HG03025 (cell line): ENCODE data around the gene ANO7.

Source experiments
- ATAC-seq: cut with Tn5 transposase; IDR thresholded peaks from one replicate; pipeline ENCODE4 v1.9.1; 2021; ENCODE audit warnings: mild to moderate bottlenecking, moderate library complexity; ENCODE audit not compliant: unreplicated experiment, low FRiP score

The ANO7 gene

GRCh38 chr2:241157841-241158545 lies 30.5 kb upstream of the ANO7 start:
- ATAC-seq = no peak

GRCh38 chr2:241158546-241158900 lies 30.0 kb upstream of the ANO7 start:
- no peak for ATAC-seq

DNA sequence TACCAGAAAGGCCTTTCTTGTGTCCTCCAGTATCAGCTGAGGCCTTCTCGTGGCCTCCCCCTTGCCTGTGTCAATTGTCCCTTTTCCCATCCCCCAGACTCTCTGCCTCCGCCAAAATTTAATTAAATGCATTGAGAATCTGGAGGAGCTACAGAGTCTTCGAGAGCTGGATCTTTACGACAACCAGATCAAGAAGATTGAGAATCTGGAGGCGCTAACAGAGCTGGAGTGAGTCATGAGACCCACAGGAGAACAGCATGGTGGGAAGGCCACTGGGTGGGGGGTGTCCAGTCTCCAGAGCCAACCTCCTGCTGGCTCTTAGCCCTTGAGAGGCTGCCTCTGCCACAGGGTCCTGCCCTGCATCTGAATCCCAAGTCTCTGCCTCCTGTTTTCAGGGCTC lies 29.4 kb upstream of the ANO7 start:
- no peak for ATAC-seq

GRCh38 chr2:241160318-241160717 lies 28.2 kb upstream of the ANO7 start:
- ATAC-seq = no peak

DNA sequence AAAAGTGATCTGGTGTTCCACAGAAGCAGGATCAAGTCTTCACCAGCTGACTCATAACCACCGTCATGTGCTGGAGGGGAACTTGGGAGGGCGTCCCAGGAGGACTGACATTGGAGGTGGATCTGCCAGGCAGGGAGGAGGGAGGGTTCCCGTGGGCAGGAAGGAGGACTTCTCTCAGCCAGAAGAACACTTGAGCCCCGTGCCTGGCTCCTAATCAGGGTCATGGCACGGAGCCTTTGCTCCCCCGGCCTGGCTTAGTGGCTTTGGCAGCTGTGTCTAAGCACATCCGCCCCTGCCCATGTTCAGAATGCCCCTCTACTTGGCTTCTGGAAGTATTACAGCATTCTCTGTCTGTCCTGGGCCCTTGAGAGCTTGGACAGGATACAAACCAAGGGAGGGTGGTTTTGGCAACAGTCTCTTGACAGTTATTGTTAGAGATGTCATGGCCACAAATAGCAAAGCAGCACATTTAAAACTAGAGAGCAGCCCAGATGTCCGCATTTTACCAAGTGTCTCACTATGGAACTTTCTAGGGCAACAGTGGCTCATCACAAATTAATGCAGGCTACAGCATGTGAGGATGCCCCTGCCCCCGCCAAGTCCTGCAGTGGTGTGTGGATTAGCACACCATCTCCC lies 26.7 kb upstream of the ANO7 start:
- no peak for ATAC-seq

DNA sequence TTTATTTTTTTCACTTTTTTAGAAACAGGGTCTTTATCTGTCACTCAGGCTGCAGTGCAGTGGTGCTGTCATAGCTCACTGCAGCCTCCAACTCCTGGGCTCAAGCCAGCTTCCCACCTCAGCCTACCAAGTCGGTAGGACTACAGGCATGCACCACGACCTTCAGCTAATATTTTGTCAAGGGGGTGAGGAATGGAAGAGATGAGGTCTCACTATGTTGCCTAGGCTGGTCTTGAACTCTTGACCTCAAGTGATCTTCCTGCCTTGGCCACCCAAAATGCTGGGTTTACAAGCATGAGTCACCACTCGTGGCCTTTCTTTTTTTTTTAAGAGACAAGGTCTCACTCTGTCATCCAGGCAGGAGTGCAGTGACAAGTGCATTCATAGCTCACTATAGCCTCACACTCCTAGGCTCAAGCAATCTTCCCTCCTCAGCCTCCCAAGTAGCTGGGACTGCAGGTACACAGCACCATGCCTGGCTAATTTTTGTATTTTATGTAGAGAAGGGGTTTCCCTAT lies 24.8 kb upstream of the ANO7 start:
- ATAC-seq = no peak

DNA sequence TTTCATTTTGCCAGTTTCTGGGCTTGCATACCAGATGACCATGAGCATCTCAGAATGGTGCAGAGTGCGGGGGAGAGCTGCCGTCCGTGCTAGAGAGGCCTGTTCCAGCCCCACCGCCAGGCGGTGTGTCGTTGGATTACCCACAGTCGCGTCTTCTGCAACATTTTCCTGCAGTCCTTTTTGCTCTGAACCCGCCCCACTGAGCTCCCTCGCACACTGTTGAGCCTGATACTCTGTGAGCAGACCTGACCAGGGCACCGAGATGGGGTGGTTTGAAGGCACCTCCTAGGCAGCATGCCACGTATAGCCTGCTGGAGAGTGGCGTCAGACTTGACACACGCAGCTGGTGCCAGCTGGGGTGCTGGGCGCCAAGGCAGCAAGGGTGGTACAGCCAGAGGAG lies 20.1 kb upstream of the ANO7 start:
- no peak for ATAC-seq

DNA sequence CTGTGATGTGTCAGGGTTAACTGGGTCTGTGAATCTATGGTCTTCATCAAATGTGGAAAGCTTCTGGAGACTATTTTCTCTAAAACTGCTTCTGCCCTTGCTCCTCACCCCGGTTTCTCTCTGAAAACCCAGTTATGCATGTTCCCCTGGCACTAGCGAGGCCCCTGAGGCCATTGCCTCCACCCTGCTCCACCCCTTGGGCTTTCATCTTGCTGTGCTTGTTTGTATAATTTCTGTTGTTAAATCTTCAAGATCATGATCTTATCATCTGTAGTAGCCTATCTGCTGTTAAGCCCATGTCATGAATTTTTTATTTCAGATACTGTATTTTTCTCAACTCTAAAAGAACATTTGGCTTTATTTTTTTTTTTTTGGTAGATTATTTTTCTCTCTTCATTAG lies 14.9 kb upstream of the ANO7 start:
- no peak for ATAC-seq

GRCh38 chr2:241177526-241178334 lies 10.7 kb upstream of the ANO7 start:
- no peak for ATAC-seq

DNA sequence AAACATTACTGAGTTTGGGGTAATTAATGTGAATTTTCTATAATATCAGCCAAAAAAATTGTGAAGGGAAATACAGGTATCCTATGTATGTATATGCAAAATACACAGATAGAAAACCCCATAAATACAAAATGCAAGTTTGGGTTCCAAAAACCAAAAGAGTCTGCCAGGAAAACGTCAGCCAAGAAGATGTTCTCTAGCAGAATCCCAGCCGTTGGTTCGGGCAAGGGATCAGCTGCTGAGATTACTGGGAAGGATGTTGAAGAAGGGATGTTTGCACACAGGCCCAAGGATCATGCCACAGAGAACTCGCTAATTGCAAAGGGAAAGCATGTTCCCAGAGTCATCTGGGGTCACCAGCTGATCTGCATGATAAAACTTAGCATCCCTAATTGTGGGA lies 9.5 kb upstream of the ANO7 start:
- no peak for ATAC-seq

GRCh38 chr2:241179899-241180298 lies 8.6 kb upstream of the ANO7 start:
- ATAC-seq = no peak

DNA sequence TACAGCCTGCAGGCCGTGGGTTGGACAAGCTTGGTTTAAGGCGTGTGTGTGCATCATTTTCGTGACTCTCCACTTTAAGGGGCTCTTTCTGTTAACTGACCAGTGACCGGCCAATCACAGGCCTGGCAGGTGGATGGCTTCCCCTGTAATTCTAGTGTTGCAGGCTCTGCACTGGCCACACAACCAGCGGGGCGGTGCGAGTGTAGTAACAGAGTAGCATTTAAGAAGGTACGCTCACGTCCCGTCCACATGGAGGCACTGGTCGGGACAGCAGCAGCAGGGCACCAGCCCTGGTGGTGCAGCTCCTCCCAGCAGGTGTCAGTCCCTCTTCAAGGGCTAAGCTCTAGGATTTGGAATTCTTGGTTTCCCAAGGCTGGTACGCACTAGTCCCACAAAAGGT lies 8.0 kb upstream of the ANO7 start:
- ATAC-seq = no peak

- no peak for ATAC-seq
Observed at GRCh38 chr2:241182126-241182525, 6.4 kb upstream of the ANO7 start.

DNA sequence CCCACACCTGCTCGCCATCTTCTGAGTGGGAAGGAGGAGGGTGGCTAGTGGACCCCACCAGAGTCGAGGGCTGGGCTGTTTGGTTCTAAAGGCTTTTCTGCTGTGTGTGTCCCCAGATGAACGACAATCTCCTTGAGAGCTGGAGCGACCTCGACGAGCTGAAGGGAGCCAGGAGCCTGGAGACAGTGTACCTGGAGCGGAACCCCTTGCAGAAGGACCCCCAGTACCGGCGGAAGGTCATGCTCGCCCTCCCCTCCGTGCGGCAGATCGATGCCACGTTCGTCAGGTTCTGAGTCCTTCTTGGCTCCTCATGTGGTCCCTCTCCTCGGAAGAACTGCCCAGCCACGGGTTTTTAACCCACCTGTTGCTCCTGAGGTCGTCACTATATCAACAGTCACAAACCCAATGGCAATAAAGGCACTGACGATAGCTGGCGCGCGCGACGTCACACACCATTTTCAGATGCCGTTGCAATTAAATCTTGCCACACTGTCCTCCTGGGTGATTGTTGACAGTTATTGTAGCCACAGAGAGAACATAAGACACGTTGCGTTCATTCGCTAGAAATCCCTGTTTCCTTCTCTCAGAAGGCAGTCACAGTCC lies 5.8 kb upstream of the ANO7 start:
- no peak for ATAC-seq

DNA sequence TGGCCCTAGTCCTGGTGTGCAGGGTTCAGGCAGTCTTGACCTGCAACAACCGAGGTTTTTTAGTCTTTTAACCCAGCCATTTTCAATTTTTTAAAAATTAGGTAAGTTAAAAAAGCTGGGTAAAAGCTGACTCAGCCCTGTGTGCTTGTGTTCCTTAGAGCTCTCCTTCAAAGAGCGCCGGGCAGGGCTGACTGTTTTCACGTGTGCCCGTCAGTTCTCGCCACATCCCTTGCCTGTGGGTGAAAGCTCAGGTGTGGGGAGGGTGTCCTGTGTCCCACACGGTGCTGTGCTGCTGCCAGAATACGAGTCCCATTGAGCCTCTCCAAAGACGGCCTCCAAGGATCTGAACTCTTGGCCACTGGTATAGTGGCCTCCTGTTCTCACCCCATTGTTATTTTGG lies 5.3 kb upstream of the ANO7 start:
- ATAC-seq = no peak

GRCh38 chr2:241184901-241185300 lies 3.6 kb upstream of the ANO7 start:
- no peak for ATAC-seq

GRCh38 chr2:241185961-241186360 lies 2.5 kb upstream of the ANO7 start:
- no peak for ATAC-seq

GRCh38 chr2:241187101-241187917 lies 1.2 kb upstream of the ANO7 start:
- ATAC-seq = no peak

DNA sequence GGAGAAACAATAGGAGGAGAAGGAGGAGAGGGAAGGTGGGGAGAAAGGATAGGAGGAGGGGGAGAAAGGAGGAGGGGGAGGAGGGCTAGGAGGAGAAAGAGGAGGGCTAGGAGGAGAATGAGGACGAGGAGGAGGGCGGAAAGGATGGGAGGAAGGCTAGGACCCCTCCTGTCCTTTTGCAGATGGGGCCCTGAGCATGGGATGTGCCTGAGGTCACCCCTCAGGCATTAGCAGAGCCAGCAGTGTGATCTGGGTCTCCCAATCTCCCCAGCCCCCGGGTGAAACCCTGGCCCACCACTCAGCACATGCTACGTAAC lies 601 bp upstream of the ANO7 start:
- ATAC-seq = no peak

- ATAC-seq = no peak
Observed at GRCh38 chr2:241189093-241189855, 797 bp downstream of the ANO7 start.
